Measurements from ENCODE around the gene RGS9.

Gene RGS9

GRCh38 chr17:65102788-65103187, 34.4 kb upstream of the RGS9 start:
- H3K4me1 ChIP-seq (ENCODE audit: control extremely low read depth in 1 of 4, control insufficient read depth in 4 of 4, insufficient read depth in 4 of 4, low read length in 3 of 4), result peaks cover 0 to 20% (median 12%) of the 10 kb centered on the region in 4 experiments
- CTCF ChIA-PET, result interaction anchor here (0.9 to 2.9 kb wide), 5 partner anchors 20 to 95 kb away, joined by 3 to 9 read pairs (median 3); no protein-coding TSS in a partner anchor
- no peaks in the 10 kb centered on the region for H3K36me3 ChIP-seq (ENCODE audit: control insufficient read depth in 4 of 4, insufficient read depth in 4 of 4, low read length in 3 of 4)
- H3K27ac ChIP-seq (ENCODE audit: insufficient read depth in 1 of 2, low read depth in 1 of 2, low read length in 2 of 2, poor library complexity in 1 of 2, severe bottlenecking in 2 of 2), result no peak overlapping the region
- POLR2A ChIA-PET, result no interaction called here
- no peak overlapping the region for H3K4me3 ChIP-seq (ENCODE audit: control insufficient read depth in 1 of 7, extremely low read depth in 1 of 7, insufficient read depth in 4 of 7, low read depth in 2 of 7, low read length in 6 of 7)
- WGBS (ENCODE audit: insufficient coverage), result 64% methylated on average over 3 of the region's 5 CpGs
- H3K9me3 ChIP-seq (ENCODE audit: control extremely low read depth in 1 of 5, control insufficient read depth in 4 of 5, insufficient read depth in 2 of 5, low read depth in 1 of 5, low read length in 4 of 5), result no peaks in the 10 kb centered on the region
- no peak for DNase-seq
- no peaks in the 10 kb centered on the region for H3K27me3 ChIP-seq (replicated peaks in 2 of 5; ENCODE audit: control insufficient read depth in 4 of 5, insufficient read depth in 5 of 5, low read length in 4 of 5)

- CTCF ChIA-PET, result interaction anchor here (0.9 to 2.9 kb wide), 3 partner anchors 20 to 94 kb away, joined by 3 to 9 read pairs (median 6); no protein-coding TSS in a partner anchor
- Histone ChIP-seq H3K27me3 (replicated peaks in 2 of 5; ENCODE audit: control insufficient read depth in 4 of 5, insufficient read depth in 5 of 5, low read length in 4 of 5) (no peaks in the 10 kb centered on the region), H3K4me1 (ENCODE audit: control extremely low read depth in 1 of 4, control insufficient read depth in 4 of 4, insufficient read depth in 4 of 4, low read length in 3 of 4) (peaks cover 0 to 20% (median 12%) of the 10 kb centered on the region in 4 experiments), H3K9me3 (ENCODE audit: control extremely low read depth in 1 of 5, control insufficient read depth in 4 of 5, insufficient read depth in 2 of 5, low read depth in 1 of 5, low read length in 4 of 5) (no peaks in the 10 kb centered on the region), H3K36me3 (ENCODE audit: control insufficient read depth in 4 of 4, insufficient read depth in 4 of 4, low read length in 3 of 4) (no peaks in the 10 kb centered on the region), H3K27ac (ENCODE audit: insufficient read depth in 1 of 2, low read depth in 1 of 2, low read length in 2 of 2, poor library complexity in 1 of 2, severe bottlenecking in 2 of 2) (no peak overlapping the region), H3K4me3 (ENCODE audit: control insufficient read depth in 1 of 7, extremely low read depth in 1 of 7, insufficient read depth in 4 of 7, low read depth in 2 of 7, low read length in 6 of 7) (no peak overlapping the region)
- POLR2A ChIA-PET, result no interaction called here
- DNase-seq, result no peak
- 62% methylated on average over 3 of the region's 3 CpGs for WGBS (ENCODE audit: insufficient coverage)
These were observed 33.7 kb upstream of the RGS9 start for GRCh38 chr17:65103431-65103830.

DNA sequence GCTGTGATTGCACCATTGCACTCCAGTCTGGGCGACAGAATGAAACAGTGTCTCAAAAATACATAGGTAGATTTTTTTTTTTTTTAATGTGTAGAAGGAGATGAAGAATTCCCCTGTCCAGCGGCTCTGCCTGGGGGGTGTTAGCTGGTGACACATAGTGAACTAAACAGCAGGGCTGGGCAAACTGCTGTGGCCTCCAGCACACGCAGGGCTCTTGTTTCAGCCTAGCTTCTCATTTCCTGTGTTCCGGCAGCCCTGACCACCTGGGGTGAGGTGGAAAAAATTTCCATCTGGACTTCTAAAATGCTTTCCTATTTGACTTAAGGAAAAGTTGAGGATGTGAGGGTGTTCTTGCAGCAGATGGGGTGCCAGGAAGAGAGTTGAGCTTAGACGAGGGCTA, 33.3 kb upstream of the RGS9 start:
- Histone ChIP-seq H3K4me3 (ENCODE audit: control insufficient read depth in 1 of 7, extremely low read depth in 1 of 7, insufficient read depth in 4 of 7, low read depth in 2 of 7, low read length in 6 of 7) (no peak overlapping the region), H3K36me3 (ENCODE audit: control insufficient read depth in 4 of 4, insufficient read depth in 4 of 4, low read length in 3 of 4) (no peaks in the 10 kb centered on the region), H3K4me1 (ENCODE audit: control extremely low read depth in 1 of 4, control insufficient read depth in 4 of 4, insufficient read depth in 4 of 4, low read length in 3 of 4) (peaks cover 0 to 20% (median 12%) of the 10 kb centered on the region in 4 experiments), H3K9me3 (ENCODE audit: control extremely low read depth in 1 of 5, control insufficient read depth in 4 of 5, insufficient read depth in 2 of 5, low read depth in 1 of 5, low read length in 4 of 5) (no peaks in the 10 kb centered on the region), H3K27ac (ENCODE audit: insufficient read depth in 1 of 2, low read depth in 1 of 2, low read length in 2 of 2, poor library complexity in 1 of 2, severe bottlenecking in 2 of 2) (no peak overlapping the region), H3K27me3 (replicated peaks in 2 of 5; ENCODE audit: control insufficient read depth in 4 of 5, insufficient read depth in 5 of 5, low read length in 4 of 5) (no peaks in the 10 kb centered on the region)
- ChIA-PET POLR2A (no interaction called here), CTCF (interaction anchor here (0.6 to 2.9 kb wide), 3 partner anchors 11 to 94 kb away, joined by 3 to 9 read pairs (median 6); no protein-coding TSS in a partner anchor)
- 80% methylated on average over 3 of the region's 5 CpGs for WGBS (ENCODE audit: insufficient coverage)
- DNase-seq, result no peak

DNA sequence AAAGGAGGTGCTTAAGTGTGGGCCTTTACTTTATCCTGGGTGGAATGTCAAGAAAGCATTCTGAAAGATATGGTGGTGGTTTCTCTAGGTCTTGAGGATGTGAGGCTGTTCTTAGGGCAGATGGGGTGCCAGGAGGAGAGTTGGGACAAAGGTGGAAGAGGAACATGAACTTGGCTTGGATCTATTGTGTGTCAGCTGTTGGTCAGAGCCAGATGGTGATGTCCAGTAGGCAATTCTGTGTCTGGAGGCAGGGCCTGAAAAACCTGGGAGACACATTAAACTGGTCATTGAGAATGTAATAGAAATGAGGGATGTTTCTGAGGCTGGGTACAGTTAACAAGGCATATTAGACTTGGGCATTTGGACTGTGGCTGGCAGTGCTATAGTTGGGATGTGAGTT, 32.6 kb upstream of the RGS9 start:
- Histone ChIP-seq H3K4me3 (ENCODE audit: control insufficient read depth in 1 of 7, extremely low read depth in 1 of 7, insufficient read depth in 4 of 7, low read depth in 2 of 7, low read length in 6 of 7) (no peak overlapping the region), H3K4me1 (ENCODE audit: control extremely low read depth in 1 of 4, control insufficient read depth in 4 of 4, insufficient read depth in 4 of 4, low read length in 3 of 4) (peaks cover 0 to 20% (median 12%) of the 10 kb centered on the region in 4 experiments), H3K9me3 (ENCODE audit: control extremely low read depth in 1 of 5, control insufficient read depth in 4 of 5, insufficient read depth in 2 of 5, low read depth in 1 of 5, low read length in 4 of 5) (peaks cover 0 to 4% (median 0%) of the 10 kb centered on the region in 5 experiments), H3K36me3 (ENCODE audit: control insufficient read depth in 4 of 4, insufficient read depth in 4 of 4, low read length in 3 of 4) (no peaks in the 10 kb centered on the region), H3K27ac (ENCODE audit: insufficient read depth in 1 of 2, low read depth in 1 of 2, low read length in 2 of 2, poor library complexity in 1 of 2, severe bottlenecking in 2 of 2) (no peak overlapping the region), H3K27me3 (replicated peaks in 2 of 5; ENCODE audit: control insufficient read depth in 4 of 5, insufficient read depth in 5 of 5, low read length in 4 of 5) (no peaks in the 10 kb centered on the region)
- ChIA-PET POLR2A (interaction anchor here (0.6 kb wide), 1 partner anchor 398 kb away, joined by 3 read pairs; no protein-coding TSS in a partner anchor), CTCF (interaction anchor here (0.6 to 1.9 kb wide), 2 partner anchors 10 to 19 kb away, joined by 3 to 6 read pairs; no protein-coding TSS in a partner anchor)
- DNase-seq, result no peak

DNA sequence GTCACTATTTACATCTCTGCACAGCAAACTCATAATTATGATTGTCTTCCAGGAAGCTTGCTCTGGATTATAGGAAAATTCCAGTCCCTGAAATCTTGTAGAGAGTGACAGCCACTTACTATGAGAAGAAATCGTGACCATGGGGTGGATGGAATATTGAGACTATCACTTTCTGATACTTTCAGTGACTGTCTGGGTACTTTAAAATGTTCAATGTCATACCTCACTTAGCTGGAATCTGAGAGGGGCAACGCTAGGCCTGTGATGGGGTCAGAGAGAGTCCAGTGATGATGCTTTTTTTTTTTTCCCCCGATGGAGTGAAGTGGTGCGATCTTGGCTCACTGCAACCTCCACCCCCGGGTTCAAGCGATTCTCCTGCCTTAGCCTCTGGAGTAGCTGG, 32.2 kb upstream of the RGS9 start:
- Histone ChIP-seq H3K4me1 (ENCODE audit: control extremely low read depth in 1 of 4, control insufficient read depth in 4 of 4, insufficient read depth in 4 of 4, low read length in 3 of 4) (peaks cover 0 to 18% (median 11%) of the 10 kb centered on the region in 4 experiments), H3K36me3 (ENCODE audit: control insufficient read depth in 4 of 4, insufficient read depth in 4 of 4, low read length in 3 of 4) (no peaks in the 10 kb centered on the region), H3K9me3 (ENCODE audit: control extremely low read depth in 1 of 5, control insufficient read depth in 4 of 5, insufficient read depth in 2 of 5, low read depth in 1 of 5, low read length in 4 of 5) (peaks cover 0 to 8% (median 0%) of the 10 kb centered on the region in 5 experiments), H3K4me3 (ENCODE audit: control insufficient read depth in 1 of 7, extremely low read depth in 1 of 7, insufficient read depth in 4 of 7, low read depth in 2 of 7, low read length in 6 of 7) (no peak overlapping the region), H3K27ac (ENCODE audit: insufficient read depth in 1 of 2, low read depth in 1 of 2, low read length in 2 of 2, poor library complexity in 1 of 2, severe bottlenecking in 2 of 2) (no peak overlapping the region), H3K27me3 (replicated peaks in 2 of 5; ENCODE audit: control insufficient read depth in 4 of 5, insufficient read depth in 5 of 5, low read length in 4 of 5) (no peaks in the 10 kb centered on the region)
- ChIA-PET POLR2A (interaction anchor here (0.6 kb wide), 1 partner anchor 398 kb away, joined by 3 read pairs; no protein-coding TSS in a partner anchor), CTCF (no interaction called here)
- 50% methylated on average over 2 of the region's 6 CpGs for WGBS (ENCODE audit: insufficient coverage)
- DNase-seq, result no peak

- H3K4me1 ChIP-seq (ENCODE audit: control extremely low read depth in 1 of 4, control insufficient read depth in 4 of 4, insufficient read depth in 4 of 4, low read length in 3 of 4), result peaks cover 0 to 9% (median 2%) of the 10 kb centered on the region in 4 experiments
- H3K27me3 ChIP-seq (replicated peaks in 2 of 5; ENCODE audit: control insufficient read depth in 4 of 5, insufficient read depth in 5 of 5, low read length in 4 of 5), result no peaks in the 10 kb centered on the region
- 100% methylated on average over 6 of the region's 6 CpGs for WGBS (ENCODE audit: insufficient coverage)
- no peak for DNase-seq
- no peak overlapping the region for H3K27ac ChIP-seq (ENCODE audit: insufficient read depth in 1 of 2, low read depth in 1 of 2, low read length in 2 of 2, poor library complexity in 1 of 2, severe bottlenecking in 2 of 2)
- peaks cover 0 to 10% (median 0%) of the 10 kb centered on the region in 5 experiments for H3K9me3 ChIP-seq (ENCODE audit: control extremely low read depth in 1 of 5, control insufficient read depth in 4 of 5, insufficient read depth in 2 of 5, low read depth in 1 of 5, low read length in 4 of 5)
- H3K36me3 ChIP-seq (ENCODE audit: control insufficient read depth in 4 of 4, insufficient read depth in 4 of 4, low read length in 3 of 4), result no peaks in the 10 kb centered on the region
- POLR2A ChIA-PET, result no interaction called here
- H3K4me3 ChIP-seq (ENCODE audit: control insufficient read depth in 1 of 7, extremely low read depth in 1 of 7, insufficient read depth in 4 of 7, low read depth in 2 of 7, low read length in 6 of 7), result no peak overlapping the region
- CTCF ChIA-PET, result interaction anchor here (0.6 to 1.5 kb wide), 2 partner anchors 28 to 712 kb away, joined by 3 to 4 read pairs; no protein-coding TSS in a partner anchor
These were observed 29.0 kb upstream of the RGS9 start for GRCh38 chr17:65108152-65108551.

DNA sequence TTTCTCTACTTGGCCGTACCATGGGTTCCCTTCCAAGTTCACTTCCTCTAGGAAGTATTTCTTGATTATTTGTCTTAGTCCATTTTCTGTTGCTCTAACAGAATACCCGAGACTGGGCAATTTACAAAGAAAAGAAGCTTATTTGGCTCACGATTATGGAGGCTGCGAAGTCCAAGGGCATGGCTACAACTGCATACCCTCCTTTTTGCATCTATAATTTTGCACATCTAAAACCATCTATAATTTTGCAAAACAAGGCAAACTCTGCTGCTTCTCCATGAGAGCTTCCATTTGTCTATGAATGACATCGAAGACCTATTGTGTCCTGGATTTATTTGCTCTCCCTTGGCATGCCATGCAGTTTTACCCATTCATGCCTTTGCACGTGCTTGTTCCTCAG, 27.6 kb upstream of the RGS9 start:
- ChIA-PET POLR2A (no interaction called here), CTCF (interaction anchor here (0.8 to 1.5 kb wide), 2 partner anchors 25 to 27 kb away, joined by 3 to 4 read pairs; no protein-coding TSS in a partner anchor)
- Histone ChIP-seq H3K4me1 (ENCODE audit: control extremely low read depth in 1 of 4, control insufficient read depth in 4 of 4, insufficient read depth in 4 of 4, low read length in 3 of 4) (peaks cover 0 to 9% (median 2%) of the 10 kb centered on the region in 4 experiments), H3K4me3 (ENCODE audit: control insufficient read depth in 1 of 7, extremely low read depth in 1 of 7, insufficient read depth in 4 of 7, low read depth in 2 of 7, low read length in 6 of 7) (no peak overlapping the region), H3K27me3 (replicated peaks in 2 of 5; ENCODE audit: control insufficient read depth in 4 of 5, insufficient read depth in 5 of 5, low read length in 4 of 5) (no peaks in the 10 kb centered on the region), H3K27ac (ENCODE audit: insufficient read depth in 1 of 2, low read depth in 1 of 2, low read length in 2 of 2, poor library complexity in 1 of 2, severe bottlenecking in 2 of 2) (no peak overlapping the region), H3K9me3 (ENCODE audit: control extremely low read depth in 1 of 5, control insufficient read depth in 4 of 5, insufficient read depth in 2 of 5, low read depth in 1 of 5, low read length in 4 of 5) (peaks cover 0 to 10% (median 0%) of the 10 kb centered on the region in 5 experiments), H3K36me3 (ENCODE audit: control insufficient read depth in 4 of 4, insufficient read depth in 4 of 4, low read length in 3 of 4) (no peaks in the 10 kb centered on the region)
- DNase-seq, result no peak
- WGBS (ENCODE audit: insufficient coverage), result 75% methylated on average over 4 of the region's 6 CpGs
